Measurements from ENCODE around the gene OSTF1.

OSTF1 gene

GRCh38 chr9:75188756-75189155 lies 100.4 kb downstream of the OSTF1 start:
- TF ChIP-seq ESRRG (CRISPR knock-in tag; IDR thresholded peaks at IDR 0.05) (no peak), TSHZ2 (CRISPR knock-in tag; IDR thresholded peaks at IDR 0.05) (no peak), GLIS3 (CRISPR knock-in tag; IDR thresholded peaks at IDR 0.05) (no peak)
- TF ChIP-seq, protein P1, sequence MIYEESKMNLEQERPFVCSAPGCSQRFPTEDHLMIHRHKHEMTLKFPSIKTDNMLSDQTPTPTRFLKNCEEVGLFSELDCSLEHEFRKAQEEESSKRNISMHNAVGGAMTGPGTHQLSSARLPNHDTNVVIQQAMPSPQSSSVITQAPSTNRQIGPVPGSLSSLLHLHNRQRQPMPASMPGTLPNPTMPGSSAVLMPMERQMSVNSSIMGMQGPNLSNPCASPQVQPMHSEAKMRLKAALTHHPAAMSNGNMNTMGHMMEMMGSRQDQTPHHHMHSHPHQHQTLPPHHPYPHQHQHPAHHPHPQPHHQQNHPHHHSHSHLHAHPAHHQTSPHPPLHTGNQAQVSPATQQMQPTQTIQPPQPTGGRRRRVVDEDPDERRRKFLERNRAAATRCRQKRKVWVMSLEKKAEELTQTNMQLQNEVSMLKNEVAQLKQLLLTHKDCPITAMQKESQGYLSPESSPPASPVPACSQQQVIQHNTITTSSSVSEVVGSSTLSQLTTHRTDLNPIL (CRISPR knock-in tag; IDR thresholded peaks at IDR 0.05; ENCODE audit: low read depth): no peak
- no peak for ATAC-seq

- ATAC-seq: no peak
- TF ChIP-seq ISL1 (CRISPR knock-in tag; IDR thresholded peaks at IDR 0.05): no peak
- TF ChIP-seq, protein P1 (CRISPR knock-in tag; IDR thresholded peaks at IDR 0.05; ENCODE audit: low read depth): no peak
- TF ChIP-seq RARB (CRISPR knock-in tag; IDR thresholded peaks at IDR 0.05): no peak
- TF ChIP-seq ZNF70 (CRISPR knock-in tag; IDR thresholded peaks at IDR 0.05): no peak
- no peak for TF ChIP-seq TSHZ2 (CRISPR knock-in tag; IDR thresholded peaks at IDR 0.05)
- no peak for TF ChIP-seq PATZ1 (CRISPR knock-in tag; IDR thresholded peaks at IDR 0.05; ENCODE audit: borderline replicate concordance)
- TF ChIP-seq PPARA (CRISPR knock-in tag; IDR thresholded peaks at IDR 0.05; ENCODE audit: borderline replicate concordance): no peak
- no peak for TF ChIP-seq ESRRG (CRISPR knock-in tag; IDR thresholded peaks at IDR 0.05)
Measured at GRCh38 chr9:75190762-75191161, 102.4 kb downstream of the OSTF1 start.
